Activated naive CD8-positive, alpha-beta T cell treated with anti-CD3 and anti-CD28 coated beads, Interleukin-2, amount 10 ng/mL, durations not matched to agents 7 days and 5 days (primary cell): Measurements from ENCODE around the gene DNAI7. TPM values are rescaled to one million over a fixed set of nuclear protein-coding genes. Genes with fewer than 3 reads are reported as not detected.

Experiments
- ATAC-seq: fragments of 150-1000 bp; cut with Tn5 transposase; one replicate; pipeline ENCODE4 v1.10.0; 2021; ENCODE audit warnings: low read depth, moderate library complexity
- POLR2A ChIA-PET: fragments of 350-600 bp; sonication (Branson Sonifier 250); formaldehyde crosslinking; loops from one replicate; lab custom pipeline; 2021; ENCODE audit warnings: antibody characterized with exemption; lab: Charles Lee
- DNase-seq: peaks from one replicate; pipeline ENCODE4 v3.0.0; 2021
- H3K27ac Mint-ChIP-seq: one replicate; pipeline ENCODE4 v1.8.0; 2022; ENCODE audit warnings: mild to moderate bottlenecking, mixed read lengths
- H3K27me3 Mint-ChIP-seq: one replicate; pipeline ENCODE4 v1.8.0; 2022; ENCODE audit warnings: mild to moderate bottlenecking, moderate library complexity, mixed read lengths
- H3K36me3 Mint-ChIP-seq: one replicate; pipeline ENCODE4 v1.8.0; 2021; ENCODE audit warnings: mild to moderate bottlenecking, mixed read lengths
- H3K4me1 Mint-ChIP-seq: one replicate; pipeline ENCODE4 v1.8.0; 2021; ENCODE audit warnings: mixed read lengths
- H3K4me3 Mint-ChIP-seq: one replicate; pipeline ENCODE4 v1.8.0; 2022; ENCODE audit warnings: mild to moderate bottlenecking, moderate library complexity, mixed read lengths
- H3K9me3 Mint-ChIP-seq: one replicate; pipeline ENCODE4 v1.8.0; 2021; ENCODE audit warnings: mixed read lengths
- total RNA-seq, 2 experiments: library from RNA; stranded (reverse); gene quantifications; one replicate each; pipeline ENCODE4 v1.2.3, GENCODE V29; 2021

Gene DNAI7
- total RNA-seq, 2 experiments from 2014 or later = 0.14 TPM; not detected in 1

DNA sequence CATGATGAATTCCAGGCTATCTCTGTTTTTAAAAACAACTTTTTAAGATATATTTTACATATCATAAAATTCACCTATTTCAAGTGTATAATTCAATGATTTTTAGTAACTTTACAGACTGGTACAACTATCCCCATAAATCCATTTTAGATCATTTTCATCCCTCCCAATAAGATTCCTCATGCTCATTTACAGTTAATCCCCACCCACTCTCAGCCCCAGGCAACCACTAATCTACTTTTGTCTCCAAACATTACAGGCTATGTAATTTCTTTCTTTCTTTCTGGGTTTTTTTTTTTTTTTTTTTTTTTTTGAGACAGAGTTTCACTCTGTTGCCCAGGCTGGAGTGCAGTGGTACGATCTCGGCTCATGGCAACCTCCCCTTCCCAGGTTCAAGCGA lies 81.3 kb downstream of the DNAI7 start:
- Mint-ChIP-seq H3K36me3 (peaks cover 15% of the 10 kb centered on the region), H3K9me3 (no peaks in the 10 kb centered on the region), H3K27me3 (no peaks in the 10 kb centered on the region), H3K4me3 (no peak overlapping the region), H3K4me1 (peaks cover 1% of the 10 kb centered on the region), H3K27ac (no peak overlapping the region)
- POLR2A ChIA-PET = no interaction called here
- DNase-seq = no peak
- ATAC-seq = no peak

DNA sequence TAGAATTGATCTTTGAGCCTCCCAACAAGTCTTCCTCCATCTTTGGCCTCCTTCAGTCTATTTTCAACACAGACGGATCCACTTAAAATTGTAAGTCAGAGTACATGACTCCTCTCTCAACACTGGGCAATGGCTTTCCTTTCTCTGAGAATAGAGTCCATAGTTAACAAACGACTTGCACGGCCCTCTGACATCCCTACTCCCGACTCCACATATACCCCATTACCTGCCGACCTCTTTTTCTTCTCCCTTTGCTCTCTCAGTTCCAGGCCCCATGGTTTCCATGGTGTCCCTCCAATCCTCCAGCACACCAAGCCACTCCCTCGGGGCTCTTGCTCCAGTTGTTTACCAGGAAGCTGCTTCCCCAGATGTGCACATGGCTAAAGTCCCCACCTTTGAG lies 84.7 kb downstream of the DNAI7 start:
- no peak overlapping the region for H3K4me3 Mint-ChIP-seq
- POLR2A ChIA-PET = no interaction called here
- DNase-seq = no peak
- peaks cover 1% of the 10 kb centered on the region for H3K4me1 Mint-ChIP-seq
- H3K9me3 Mint-ChIP-seq = no peaks in the 10 kb centered on the region
- no peak for ATAC-seq
- no peaks in the 10 kb centered on the region for H3K27me3 Mint-ChIP-seq
- peaks cover 29% of the 10 kb centered on the region for H3K36me3 Mint-ChIP-seq
- H3K27ac Mint-ChIP-seq = no peak overlapping the region

DNA sequence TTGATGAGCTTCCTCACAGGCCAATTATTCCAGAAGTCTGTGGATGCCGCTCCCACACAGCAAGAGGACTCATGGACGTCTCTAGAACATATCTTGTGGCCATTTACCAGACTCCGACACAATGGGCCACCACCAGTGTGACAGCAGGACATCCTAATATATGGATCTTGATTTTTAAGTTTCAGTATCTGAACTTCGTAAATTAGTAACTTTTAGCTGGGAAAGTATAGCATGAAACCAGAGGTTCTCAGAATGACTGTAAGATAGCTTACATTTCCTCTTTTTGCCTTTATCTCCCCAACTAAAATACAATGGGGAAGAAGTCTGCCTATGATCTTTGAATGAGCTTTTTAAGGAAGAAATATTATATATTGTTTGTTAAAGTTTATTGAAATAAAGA lies 87.0 kb downstream of the DNAI7 start:
- Mint-ChIP-seq H3K4me1 (no peaks in the 10 kb centered on the region), H3K27ac (no peak overlapping the region)
- POLR2A ChIA-PET = no interaction called here

DNA sequence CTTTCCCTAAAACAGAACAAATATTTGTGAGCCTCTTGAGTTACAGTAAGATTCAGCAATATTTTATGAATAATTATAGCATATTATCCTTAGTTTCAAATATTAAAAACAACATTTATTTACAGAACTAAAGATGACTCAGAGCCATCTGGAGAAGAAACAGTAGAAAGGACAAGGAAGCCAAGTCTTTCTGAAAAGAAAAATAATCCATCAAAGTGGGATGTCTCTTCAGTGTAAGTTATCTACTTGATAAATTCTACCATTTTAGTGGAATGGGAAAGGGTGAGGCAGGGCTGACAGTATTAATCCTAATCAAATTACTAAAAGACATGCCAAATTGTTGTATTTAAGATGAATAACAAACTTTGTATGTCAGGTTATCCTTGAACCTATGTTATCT lies 88.1 kb downstream of the DNAI7 start:
- peaks cover 39% of the 10 kb centered on the region for H3K36me3 Mint-ChIP-seq
- POLR2A ChIA-PET = no interaction called here
- ATAC-seq = no peak
- DNase-seq = no peak
- H3K27ac Mint-ChIP-seq = no peak overlapping the region
- H3K4me1 Mint-ChIP-seq = no peaks in the 10 kb centered on the region
- H3K9me3 Mint-ChIP-seq = no peaks in the 10 kb centered on the region
- no peak overlapping the region for H3K4me3 Mint-ChIP-seq
- H3K27me3 Mint-ChIP-seq = no peaks in the 10 kb centered on the region

More for the DNA sequence above, 87.0 kb downstream of the DNAI7 start:
- ATAC-seq = no peak
- Mint-ChIP-seq H3K9me3 (no peaks in the 10 kb centered on the region), H3K36me3 (peaks cover 34% of the 10 kb centered on the region), H3K27me3 (no peaks in the 10 kb centered on the region), H3K4me3 (no peak overlapping the region)
- no peak for DNase-seq

- Mint-ChIP-seq H3K4me3 (no peak overlapping the region), H3K4me1 (peaks cover 4% of the 10 kb centered on the region), H3K27ac (peak overlapping the region; percentile 45), H3K27me3 (no peaks in the 10 kb centered on the region), H3K36me3 (peaks cover 29% of the 10 kb centered on the region), H3K9me3 (no peaks in the 10 kb centered on the region)
- POLR2A ChIA-PET = no interaction called here
- no peak for ATAC-seq
- DNase-seq = no peak
Observed at GRCh38 chr12:25102402-25102801, 92.6 kb downstream of the DNAI7 start.

- POLR2A ChIA-PET = no interaction called here
- no peak overlapping the region for H3K27ac Mint-ChIP-seq
- no peak for ATAC-seq
- DNase-seq = no peak
- no peaks in the 10 kb centered on the region for H3K9me3 Mint-ChIP-seq
- peaks cover 4% of the 10 kb centered on the region for H3K4me1 Mint-ChIP-seq
- no peaks in the 10 kb centered on the region for H3K27me3 Mint-ChIP-seq
- H3K4me3 Mint-ChIP-seq = no peak overlapping the region
- peaks cover 29% of the 10 kb centered on the region for H3K36me3 Mint-ChIP-seq
Observed at GRCh38 chr12:25101092-25101445, 93.9 kb downstream of the DNAI7 start.

DNA sequence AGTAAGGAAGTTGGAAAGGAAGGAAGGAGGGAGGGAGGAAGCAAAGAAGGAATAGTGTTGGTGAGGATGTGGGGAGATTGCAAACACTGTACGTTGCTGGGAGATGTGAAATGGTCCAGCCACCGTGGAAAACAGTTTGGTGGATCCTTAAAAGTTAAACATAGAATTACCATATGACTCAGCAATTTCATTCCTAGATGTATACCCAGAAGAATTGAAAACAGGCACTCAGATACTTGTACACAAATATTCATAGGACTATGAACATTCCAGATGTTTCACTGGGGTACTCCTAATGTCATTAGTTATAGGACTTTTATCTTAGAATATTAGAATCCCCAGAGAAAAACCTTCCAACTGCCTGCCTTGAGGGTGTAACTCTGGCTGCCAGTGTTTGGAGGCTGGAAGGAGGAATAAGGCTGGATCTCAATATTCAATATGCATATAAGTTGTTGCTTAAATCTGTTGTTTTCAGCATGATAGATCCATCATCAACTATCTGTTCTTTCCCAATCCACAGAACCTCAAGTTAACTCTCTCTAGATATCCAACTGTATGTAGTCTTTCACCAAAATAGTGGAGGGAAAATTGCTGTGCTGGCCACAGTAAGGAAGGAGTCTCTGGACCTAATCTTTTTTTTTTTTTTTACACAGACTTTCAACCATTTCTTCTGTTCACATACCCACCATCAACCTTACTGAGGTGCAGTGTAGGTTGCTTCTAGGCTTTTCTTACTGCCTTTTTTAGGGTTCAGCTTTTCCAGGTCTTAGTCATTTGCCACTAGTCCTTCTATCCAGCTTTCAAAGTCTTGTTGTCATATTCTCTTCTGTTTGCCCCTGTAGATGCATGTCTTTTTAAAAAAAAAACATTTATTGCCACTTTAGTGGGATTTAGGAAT lies 94.5 kb downstream of the DNAI7 start:
- Mint-ChIP-seq H3K27me3 (no peaks in the 10 kb centered on the region), H3K27ac (no peak overlapping the region), H3K9me3 (no peaks in the 10 kb centered on the region), H3K36me3 (peaks cover 35% of the 10 kb centered on the region), H3K4me3 (no peak overlapping the region), H3K4me1 (peaks cover 4% of the 10 kb centered on the region)
- DNase-seq (no peak), ATAC-seq (no peak)
- POLR2A ChIA-PET = no interaction called here

DNA sequence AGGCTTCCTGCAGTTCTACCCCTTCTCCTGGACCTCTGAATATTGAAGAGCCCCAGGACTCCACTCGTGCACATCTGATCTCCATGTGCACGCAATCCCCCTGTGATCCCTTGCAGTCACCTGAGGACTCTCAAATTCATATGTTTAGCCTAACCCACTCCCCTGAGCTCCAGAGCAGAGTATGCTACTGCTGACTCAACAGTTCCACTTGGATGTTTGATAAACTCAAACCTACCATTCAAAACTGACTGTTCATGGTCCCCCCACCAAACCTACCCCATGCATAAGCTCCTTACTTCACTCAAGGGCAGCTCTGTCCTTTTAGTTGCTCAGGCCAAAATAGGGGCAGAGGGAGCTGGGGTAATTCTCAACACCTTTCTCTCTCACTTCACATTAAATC lies 96.0 kb downstream of the DNAI7 start:
- Mint-ChIP-seq H3K4me1 (peaks cover 4% of the 10 kb centered on the region), H3K9me3 (no peaks in the 10 kb centered on the region), H3K27ac (no peak overlapping the region), H3K36me3 (peaks cover 37% of the 10 kb centered on the region), H3K27me3 (no peaks in the 10 kb centered on the region), H3K4me3 (no peak overlapping the region)
- ATAC-seq (no peak), DNase-seq (no peak)
- POLR2A ChIA-PET = no interaction called here

DNA sequence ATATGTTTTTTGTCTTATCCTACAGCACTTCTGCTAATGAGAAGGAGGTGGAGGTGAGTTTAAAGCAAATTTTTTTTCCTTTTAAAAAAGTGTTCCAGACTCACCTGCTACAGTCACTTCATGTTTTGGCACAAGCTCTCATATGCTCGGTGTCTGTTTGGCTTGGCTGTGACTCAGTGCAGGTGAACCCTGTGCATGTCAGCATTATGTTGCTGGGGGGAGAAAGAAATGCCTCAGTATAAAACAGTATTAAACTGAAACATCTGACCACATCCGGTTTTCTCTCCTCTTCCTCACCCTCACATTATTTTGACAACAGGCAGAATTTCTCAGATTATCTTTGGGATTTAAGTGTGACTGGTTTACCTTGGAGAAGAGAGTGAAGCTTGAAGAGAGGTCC lies 105.2 kb downstream of the DNAI7 start:
- Mint-ChIP-seq H3K9me3 (peaks cover 6% of the 10 kb centered on the region), H3K4me1 (peaks cover 13% of the 10 kb centered on the region), H3K27me3 (no peaks in the 10 kb centered on the region), H3K36me3 (peaks cover 68% of the 10 kb centered on the region), H3K27ac (peak overlapping the region; percentile 1), H3K4me3 (no peak overlapping the region)
- no peak for DNase-seq
- POLR2A ChIA-PET = interaction anchor here (0.6 kb wide), 1 partner anchor 10 kb away, joined by 3 read pairs; no protein-coding TSS in a partner anchor
- ATAC-seq = no peak

DNA sequence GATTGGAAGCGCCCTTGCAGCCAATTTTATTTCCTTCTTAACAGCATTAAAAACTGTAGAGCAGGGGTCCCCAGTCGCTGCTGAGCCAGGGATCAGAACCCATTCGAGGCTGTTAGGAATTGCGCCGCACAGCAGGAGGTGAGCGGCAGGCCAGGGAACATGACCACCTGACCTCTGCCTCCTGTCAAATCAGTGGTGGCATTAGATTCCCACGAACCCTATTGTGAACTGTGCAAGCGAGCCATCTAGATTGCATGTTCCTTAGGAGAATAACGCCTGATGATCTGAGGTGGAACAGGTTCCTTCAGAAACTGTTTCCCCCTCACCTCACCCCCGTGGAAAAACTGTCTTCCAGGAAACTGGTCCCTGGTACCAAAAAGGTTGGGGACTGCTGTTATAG lies 107.4 kb downstream of the DNAI7 start:
- DNase-seq = no peak
- Mint-ChIP-seq H3K4me3 (no peak overlapping the region), H3K9me3 (peaks cover 1% of the 10 kb centered on the region), H3K4me1 (peaks cover 13% of the 10 kb centered on the region), H3K27me3 (no peaks in the 10 kb centered on the region), H3K36me3 (peaks cover 58% of the 10 kb centered on the region), H3K27ac (no peak overlapping the region)
- POLR2A ChIA-PET = no interaction called here
- ATAC-seq = no peak

DNA sequence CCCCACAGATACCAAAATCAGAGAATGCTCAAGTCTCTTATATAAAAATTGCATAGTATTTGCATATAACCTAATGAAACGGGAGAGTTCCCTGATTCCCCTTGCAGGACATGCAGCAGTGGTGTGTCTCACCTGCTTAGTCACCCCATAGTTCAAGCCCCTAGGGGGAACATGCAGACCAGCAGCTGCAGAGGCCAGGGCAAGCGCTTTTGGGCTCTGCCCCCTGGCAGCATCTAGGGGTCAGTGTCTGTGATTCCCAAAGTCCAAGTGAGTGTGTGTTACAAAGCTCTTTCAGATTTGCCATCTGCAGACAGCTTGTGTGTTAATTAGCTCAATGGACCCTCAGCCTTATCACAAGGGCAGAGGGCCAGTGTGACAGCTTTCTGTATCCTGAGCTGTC lies 110.1 kb downstream of the DNAI7 start:
- H3K36me3 Mint-ChIP-seq = peaks cover 51% of the 10 kb centered on the region

DNA sequence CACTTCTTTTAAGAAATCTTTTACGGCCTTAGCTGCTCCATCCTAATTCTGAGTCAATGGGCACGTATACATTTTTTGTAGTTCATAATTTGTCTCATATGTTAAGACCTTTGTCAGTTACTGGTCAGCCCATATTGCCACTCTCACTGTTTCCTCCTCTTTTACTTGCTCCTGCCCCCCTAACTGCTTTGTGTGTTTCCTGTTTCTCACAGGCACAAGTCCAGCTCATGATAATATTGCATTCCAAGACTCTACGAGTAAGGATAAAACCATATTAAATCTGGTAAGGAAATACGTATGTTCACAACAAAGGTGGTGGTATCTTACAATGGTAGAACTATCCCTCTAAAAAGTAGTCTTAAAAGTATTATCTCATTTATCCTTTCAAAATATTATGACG lies 111.7 kb downstream of the DNAI7 start:
- Mint-ChIP-seq H3K4me3 (no peak overlapping the region), H3K9me3 (peaks cover 1% of the 10 kb centered on the region), H3K36me3 (peaks cover 50% of the 10 kb centered on the region), H3K27ac (no peak overlapping the region), H3K4me1 (peaks cover 4% of the 10 kb centered on the region), H3K27me3 (no peaks in the 10 kb centered on the region)
- no peak for DNase-seq
- ATAC-seq = no peak
- POLR2A ChIA-PET = no interaction called here

More for the DNA sequence above, 110.1 kb downstream of the DNAI7 start:
- Mint-ChIP-seq H3K9me3 (peaks cover 1% of the 10 kb centered on the region), H3K27ac (no peak overlapping the region), H3K4me1 (peaks cover 8% of the 10 kb centered on the region), H3K4me3 (no peak overlapping the region), H3K27me3 (no peaks in the 10 kb centered on the region)
- no peak for DNase-seq
- ATAC-seq = no peak
- POLR2A ChIA-PET = no interaction called here

- no peaks in the 10 kb centered on the region for H3K27me3 Mint-ChIP-seq
- H3K36me3 Mint-ChIP-seq = peaks cover 45% of the 10 kb centered on the region
- H3K9me3 Mint-ChIP-seq = no peaks in the 10 kb centered on the region
- no peak overlapping the region for H3K27ac Mint-ChIP-seq
- POLR2A ChIA-PET = no interaction called here
- peaks cover 1% of the 10 kb centered on the region for H3K4me1 Mint-ChIP-seq
- DNase-seq (no peak), ATAC-seq (no peak)
- H3K4me3 Mint-ChIP-seq = no peak overlapping the region
Observed at GRCh38 chr12:25082628-25083027, 112.3 kb downstream of the DNAI7 start.

- Mint-ChIP-seq H3K4me1 (peaks cover 1% of the 10 kb centered on the region), H3K9me3 (peaks cover under 1% of the 10 kb centered on the region), H3K27me3 (no peaks in the 10 kb centered on the region), H3K36me3 (peaks cover 29% of the 10 kb centered on the region), H3K27ac (no peak overlapping the region), H3K4me3 (no peak overlapping the region)
- POLR2A ChIA-PET = no interaction called here
- ATAC-seq = no peak
- no peak for DNase-seq
Observed at GRCh38 chr12:25079393-25079792, 115.6 kb downstream of the DNAI7 start.
